GM23248 (cell line): Measurements from ENCODE around the gene LRRC28.

Experiments used
- EZH2 ChIP-seq: fragments of 200-600 bp; sonication (generic); IDR thresholded peaks from 2 replicates; pipeline ENCODE4 v1.6.1; 2018; ENCODE audit warnings: antibody characterized with exemption, mild to moderate bottlenecking; ENCODE audit not compliant: insufficient read depth, poor library complexity, severe bottlenecking
- EZH2phosphoT487 ChIP-seq: fragments of 200-600 bp; sonication (generic); IDR thresholded peaks from 2 replicates; pipeline ENCODE4 v1.6.1; 2018; ENCODE audit warnings: antibody characterized with exemption, moderate library complexity, mild to moderate bottlenecking, low read depth; ENCODE audit not compliant: insufficient read depth

- TF ChIP-seq EZH2phosphoT487 (no peak), EZH2 (no peak)
Observed at GRCh38 chr15:99250857-99251841, at the start of gene LRRC28.
